ENCODE measurements around the gene KIF25. TPM values are rescaled to one million over a fixed set of nuclear protein-coding genes. Genes with fewer than 3 reads are reported as not detected.

KIF25 gene
- total RNA-seq, 4 donors from 2014 or later: 0.28 TPM; not detected in 3

DNA sequence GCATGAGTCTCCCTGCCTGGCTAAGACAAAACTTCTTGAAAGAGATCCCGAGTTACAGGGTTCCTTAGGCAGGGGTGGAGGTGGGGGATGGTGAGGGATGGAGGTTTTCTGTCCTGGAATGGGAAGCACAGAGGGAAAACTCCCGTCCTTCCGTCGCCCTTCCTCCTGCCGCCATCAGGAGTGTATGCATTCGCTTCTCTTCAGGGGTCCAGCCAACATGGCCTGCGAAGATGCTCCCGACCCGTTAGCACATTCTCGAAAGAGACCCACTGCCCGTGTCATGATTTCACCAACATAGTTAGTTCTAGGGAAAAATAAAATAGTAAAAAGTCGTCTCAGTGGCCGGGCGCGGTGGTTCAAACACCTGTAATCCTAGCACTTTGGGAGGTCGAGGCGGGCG is 37.1 kb downstream of the KIF25 start:
- no peak for DNase-seq
- Histone ChIP-seq H3K4me1 (peaks cover 0 to 3% of the 10 kb centered on the region in 2 donors), H3K27ac (peak overlapping the region in 1 of 2 donors; percentile 59), H3K4me3 (no peak overlapping the region), H3K9me3 (no peaks in the 10 kb centered on the region), H3K27me3 (no peaks in the 10 kb centered on the region), H3K36me3 (no peaks in the 10 kb centered on the region)
- TF ChIP-seq CTCF (IDR thresholded peaks at IDR 0.05) (no peak), POLR2A (IDR thresholded peaks at IDR 0.05) (no peak)
- intact Hi-C loops (cut with DNase I; ENCODE audit: low total_unique reads): no loop called here

GRCh38 chr6:168035098-168035660 is 37.7 kb downstream of the KIF25 start:
- TF ChIP-seq CTCF (IDR thresholded peaks at IDR 0.05): no peak
- no peak for TF ChIP-seq POLR2A (IDR thresholded peaks at IDR 0.05)
- Histone ChIP-seq H3K27me3 (no peaks in the 10 kb centered on the region), H3K4me3 (peak overlapping the region; percentile 8 to 35), H3K4me1 (peaks cover 0 to 3% of the 10 kb centered on the region in 2 donors), H3K36me3 (no peaks in the 10 kb centered on the region), H3K9me3 (peaks cover 0 to 5% of the 10 kb centered on the region in 2 donors), H3K27ac (peak overlapping the region; percentile 54 to 59)
- DNase-seq: peak; percentile 64 to 70
- intact Hi-C loops (cut with DNase I; ENCODE audit: low total_unique reads): no loop called here

DNA sequence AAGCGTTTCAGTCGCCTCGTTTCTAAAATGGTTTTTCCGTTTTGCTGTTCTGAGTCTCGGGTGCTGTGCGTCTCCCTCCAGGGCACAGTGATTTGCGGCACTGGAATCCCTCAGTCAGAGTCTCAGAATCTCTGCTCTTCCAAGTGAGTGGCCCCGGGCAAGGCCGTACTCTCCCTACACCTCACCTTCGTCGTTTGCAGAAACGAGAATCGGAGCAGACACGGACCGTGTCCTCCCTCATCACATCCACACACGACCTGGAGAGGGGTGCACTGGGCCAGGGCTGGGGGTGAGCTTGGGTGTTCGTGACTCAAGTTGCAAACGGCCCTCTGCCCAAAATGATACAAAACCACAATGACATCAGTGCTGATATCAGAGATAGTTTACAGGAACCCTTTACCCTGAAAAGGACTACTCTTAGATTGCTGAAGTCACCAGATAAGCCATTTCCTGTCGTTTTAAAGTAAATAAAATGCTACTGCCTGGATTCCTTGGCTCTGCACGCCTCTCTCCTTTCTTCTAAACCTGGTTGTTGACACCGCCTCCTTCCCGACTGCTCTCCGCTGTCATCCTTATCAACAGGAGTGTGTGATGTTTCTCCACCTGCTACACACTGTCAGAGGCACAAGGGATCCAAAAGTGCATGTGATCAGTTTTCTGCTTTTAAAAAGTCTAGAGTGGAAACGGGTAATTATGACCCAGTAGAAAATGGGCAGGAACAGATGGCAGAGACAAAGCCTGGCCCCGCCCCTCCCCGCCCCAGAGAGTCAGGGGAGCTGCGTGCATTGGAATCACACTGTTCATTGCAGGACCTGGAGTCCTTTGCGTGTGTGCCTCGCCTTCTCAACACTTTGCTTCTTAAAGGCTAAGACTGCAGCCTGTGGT is 38.4 kb downstream of the KIF25 start:
- Histone ChIP-seq H3K27ac (peak overlapping the region; percentile 54 to 59), H3K4me3 (peak overlapping the region; percentile 8 to 35), H3K9me3 (peaks cover 0 to 8% of the 10 kb centered on the region in 2 donors), H3K27me3 (no peaks in the 10 kb centered on the region), H3K4me1 (peaks cover 0 to 3% of the 10 kb centered on the region in 2 donors), H3K36me3 (no peaks in the 10 kb centered on the region)
- no peak for TF ChIP-seq CTCF (IDR thresholded peaks at IDR 0.05)
- TF ChIP-seq POLR2A (IDR thresholded peaks at IDR 0.05): no peak
- peak in 1 of 2 donors; percentile 14 for DNase-seq
- intact Hi-C loops (cut with DNase I; ENCODE audit: low total_unique reads): no loop called here

DNA sequence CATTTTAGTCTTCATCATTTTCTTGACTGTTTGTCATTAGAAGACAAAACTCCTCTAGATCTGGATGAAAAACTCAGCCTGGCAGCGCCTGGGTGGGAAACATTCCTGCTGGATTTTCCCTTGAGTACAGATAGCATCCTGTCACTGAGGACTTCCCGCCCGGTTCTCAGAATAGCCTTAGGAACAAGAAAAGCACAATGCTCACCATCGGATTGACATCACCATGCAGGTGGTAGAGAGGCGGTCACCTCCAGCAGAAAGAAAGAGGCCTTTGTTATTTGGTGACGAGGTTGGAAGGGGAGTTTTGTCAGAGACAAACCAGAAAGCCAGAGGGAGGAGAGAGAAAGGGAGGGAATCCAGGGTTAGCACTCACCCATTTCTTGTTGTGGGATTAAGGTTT is 39.8 kb downstream of the KIF25 start:
- H3K27ac ChIP-seq: no peak overlapping the region
- TF ChIP-seq CTCF (IDR thresholded peaks at IDR 0.05) (no peak), POLR2A (IDR thresholded peaks at IDR 0.05) (no peak)
- peaks cover 0 to 3% of the 10 kb centered on the region in 2 donors for H3K4me1 ChIP-seq
- H3K4me3 ChIP-seq: no peak overlapping the region
- H3K36me3 ChIP-seq: no peaks in the 10 kb centered on the region
- intact Hi-C loops (cut with DNase I; ENCODE audit: low total_unique reads): no loop called here
- DNase-seq: peak in 1 of 2 donors; percentile 6
- no peaks in the 10 kb centered on the region for H3K27me3 ChIP-seq
- H3K9me3 ChIP-seq: peaks cover 0 to 8% of the 10 kb centered on the region in 2 donors

- Histone ChIP-seq H3K4me1 (peaks cover 0 to 3% of the 10 kb centered on the region in 2 donors), H3K27ac (no peak overlapping the region), H3K27me3 (no peaks in the 10 kb centered on the region), H3K9me3 (peaks cover 0 to 8% of the 10 kb centered on the region in 2 donors), H3K4me3 (no peak overlapping the region), H3K36me3 (no peaks in the 10 kb centered on the region)
- no peak for TF ChIP-seq CTCF (IDR thresholded peaks at IDR 0.05)
- no peak for TF ChIP-seq POLR2A (IDR thresholded peaks at IDR 0.05)
- DNase-seq: no peak
- intact Hi-C loops (cut with DNase I; ENCODE audit: low total_unique reads): no loop called here
These were observed 40.4 kb downstream of the KIF25 start for GRCh38 chr6:168037856-168038255.

Measured in uterus (tissue), 4 donors.